Ramos (cell line): Measurements from ENCODE around the gene OTUD6A.
"Not testable (repeated sequence)": the region's sequence is repeated elsewhere in the genome, so short reads cannot be mapped to it uniquely, and the experiment has no call there.

Experiments
- in situ Hi-C: fragments of 300-500 bp; cut with MboI; formaldehyde crosslinking; loops from one replicate; pipeline ENCODE4 v1.14.3; 2022; ENCODE audit warnings: low sequenced_read_pairs; ENCODE audit not compliant: unreplicated experiment

Gene OTUD6A

DNA sequence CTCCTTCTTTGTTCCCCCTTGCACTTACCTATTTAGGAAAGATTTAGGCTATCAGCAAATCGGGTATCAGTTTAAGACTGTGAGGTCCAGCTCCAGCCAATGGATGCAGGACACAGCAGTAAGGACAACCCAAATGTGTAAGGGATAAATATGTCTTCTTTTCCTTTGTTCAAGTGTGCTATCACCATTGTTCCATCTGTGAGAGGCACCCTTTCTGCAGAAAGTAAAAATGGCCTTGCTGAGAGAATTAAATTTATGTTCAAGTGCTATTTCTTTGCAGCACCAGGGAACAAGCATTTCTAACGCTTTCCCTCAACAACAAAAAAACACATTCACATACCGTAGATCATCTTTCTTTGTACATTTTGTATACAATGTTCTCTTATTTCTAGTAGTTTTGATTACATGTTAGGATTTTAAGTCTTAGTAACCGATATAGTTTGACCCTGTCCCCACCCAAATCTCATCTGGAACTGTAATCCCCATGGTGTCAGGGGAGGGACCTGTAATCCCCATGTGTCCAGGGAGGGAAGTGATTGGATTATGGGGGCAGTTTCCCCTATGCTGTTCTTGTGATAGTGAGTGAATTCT lies 49.3 kb downstream of the OTUD6A start:
- in situ Hi-C loops = not testable (repeated sequence)
